GM18868 (cell line): Measurements from ENCODE around the gene CDH18.

Experiments used
- ATAC-seq: cut with Tn5 transposase; IDR thresholded peaks from one replicate; pipeline ENCODE4 v1.9.1; 2021; ENCODE audit warnings: mild to moderate bottlenecking, moderate library complexity; ENCODE audit not compliant: unreplicated experiment

CDH18 gene

GRCh38 chr5:19987612-19988361 is at the start of gene CDH18:
Gene CDH18 (minus strand): TSS chr5:19988200. CDS start chr5:19838986, 149,214 bp downstream.
- ATAC-seq, result peak; percentile 59

GRCh38 chr5:20034717-20035116 is 46.7 kb upstream of the CDH18 start:
- ATAC-seq, result no peak

- ATAC-seq, result no peak
These were observed 45.9 kb upstream of the CDH18 start for GRCh38 chr5:20033881-20034280.

GRCh38 chr5:20032896-20033295 is 44.9 kb upstream of the CDH18 start:
- no peak for ATAC-seq

- no peak for ATAC-seq
These were observed 42.1 kb upstream of the CDH18 start for GRCh38 chr5:20030125-20030524.

- ATAC-seq, result no peak
These were observed 41.3 kb upstream of the CDH18 start for GRCh38 chr5:20029266-20029665.

GRCh38 chr5:20028506-20028905 is 40.5 kb upstream of the CDH18 start:
- ATAC-seq, result no peak

GRCh38 chr5:20023686-20024180 is 35.7 kb upstream of the CDH18 start:
- ATAC-seq, result no peak

- no peak for ATAC-seq
These were observed 32.2 kb upstream of the CDH18 start for GRCh38 chr5:20020247-20020646.

- no peak for ATAC-seq
These were observed 29.0 kb upstream of the CDH18 start for GRCh38 chr5:20017021-20017420.

GRCh38 chr5:20000416-20000815 is 12.4 kb upstream of the CDH18 start:
- ATAC-seq, result no peak

- ATAC-seq, result no peak
These were observed 457 bp upstream of the CDH18 start for GRCh38 chr5:19988457-19988856.

GRCh38 chr5:19986806-19987205 is 1.2 kb downstream of the CDH18 start:
- ATAC-seq, result no peak

- ATAC-seq, result peak; percentile 44
These were observed 1.9 kb downstream of the CDH18 start for GRCh38 chr5:19986031-19986619.

GRCh38 chr5:19978476-19978875 is 9.5 kb downstream of the CDH18 start:
- ATAC-seq, result no peak

- ATAC-seq, result no peak
These were observed 10.9 kb downstream of the CDH18 start for GRCh38 chr5:19977099-19977498.

- no peak for ATAC-seq
These were observed 12.2 kb downstream of the CDH18 start for GRCh38 chr5:19975795-19976194.

- no peak for ATAC-seq
These were observed 27.5 kb downstream of the CDH18 start for GRCh38 chr5:19960451-19960850.

GRCh38 chr5:19959830-19960384 is 28.1 kb downstream of the CDH18 start:
- no peak for ATAC-seq

GRCh38 chr5:19950897-19951296 is 37.1 kb downstream of the CDH18 start:
- no peak for ATAC-seq

- no peak for ATAC-seq
These were observed 47.8 kb downstream of the CDH18 start for GRCh38 chr5:19940192-19940591.

- ATAC-seq, result no peak
These were observed 57.5 kb downstream of the CDH18 start for GRCh38 chr5:19930451-19930850.
